ENCODE data around the gene TAF11. TPM values are rescaled to one million over a fixed set of nuclear protein-coding genes. Genes with fewer than 3 reads are reported as not detected.
"Not testable (repeated sequence)": the region's sequence is repeated elsewhere in the genome, so short reads cannot be mapped to it uniquely, and the experiment has no call there.

TAF11 gene
- 27.1 TPM for total RNA-seq

- H3K27ac ChIP-seq (ENCODE audit: low read depth, low read length): peak within 1 kb of the TSS; percentile 92
- peaks cover 7 to 28% (median 13%) of the 10 kb centered on the region in 3 donors for H3K4me1 ChIP-seq (ENCODE audit: control insufficient read depth in 3 of 3, insufficient read depth in 3 of 3, low read length in 3 of 3)
- no peaks in the 10 kb centered on the region for H3K9me3 ChIP-seq (ENCODE audit: control insufficient read depth in 3 of 3, low read length in 3 of 3)
Observed at GRCh38 chr6:34887753-34888513, at the start of gene TAF11. Gene TAF11, minus strand, starts transcription at chr6:34888042. Its CDS starts 85 bp downstream, at chr6:34887957.

GRCh38 chr6:34934516-34934915 is 46.7 kb upstream of the TAF11 start:
- H3K9ac ChIP-seq (ENCODE audit: low read depth in 1 of 3, low read length in 3 of 3): no peak overlapping the region
- no peak overlapping the region for H3K27ac ChIP-seq (ENCODE audit: low read depth, low read length)
- H3K4me1 ChIP-seq (ENCODE audit: control insufficient read depth in 3 of 3, insufficient read depth in 3 of 3, low read length in 3 of 3): peaks cover 0 to 15% (median 12%) of the 10 kb centered on the region in 3 donors
- no peaks in the 10 kb centered on the region for H3K9me3 ChIP-seq (ENCODE audit: control insufficient read depth in 3 of 3, low read length in 3 of 3)
- no peaks in the 10 kb centered on the region for H3K27me3 ChIP-seq (ENCODE audit: control insufficient read depth in 3 of 3, insufficient read depth in 3 of 3, low read length in 3 of 3)
- H3K4me3 ChIP-seq (ENCODE audit: low read length in 3 of 3): no peak overlapping the region
- no peaks in the 10 kb centered on the region for H3K36me3 ChIP-seq (ENCODE audit: control insufficient read depth in 3 of 3, insufficient read depth in 3 of 3, low read length in 3 of 3)

More at GRCh38 chr6:34887753-34888513, at the start of gene TAF11:
- Histone ChIP-seq H3K4me3 (ENCODE audit: low read length in 3 of 3) (peak within 1 kb of the TSS; percentile 90 to 100 (median 97)), H3K9ac (ENCODE audit: low read depth in 1 of 3, low read length in 3 of 3) (peak within 1 kb of the TSS; percentile 90 to 99 (median 96)), H3K36me3 (ENCODE audit: control insufficient read depth in 3 of 3, insufficient read depth in 3 of 3, low read length in 3 of 3) (peaks cover 0 to 8% (median 3%) of the 10 kb centered on the region in 3 donors), H3K27me3 (ENCODE audit: control insufficient read depth in 3 of 3, insufficient read depth in 3 of 3, low read length in 3 of 3) (no peaks in the 10 kb centered on the region)

GRCh38 chr6:34932202-34932601 is 44.4 kb upstream of the TAF11 start:
- peaks cover 0 to 15% (median 12%) of the 10 kb centered on the region in 3 donors for H3K4me1 ChIP-seq (ENCODE audit: control insufficient read depth in 3 of 3, insufficient read depth in 3 of 3, low read length in 3 of 3)
- H3K36me3 ChIP-seq (ENCODE audit: control insufficient read depth in 3 of 3, insufficient read depth in 3 of 3, low read length in 3 of 3); H3K27me3 ChIP-seq (ENCODE audit: control insufficient read depth in 3 of 3, insufficient read depth in 3 of 3, low read length in 3 of 3); H3K9me3 ChIP-seq (ENCODE audit: control insufficient read depth in 3 of 3, low read length in 3 of 3); H3K4me3 ChIP-seq (ENCODE audit: low read length in 3 of 3); H3K9ac ChIP-seq (ENCODE audit: low read depth in 1 of 3, low read length in 3 of 3); H3K27ac ChIP-seq (ENCODE audit: low read depth, low read length): not testable (repeated sequence)

DNA sequence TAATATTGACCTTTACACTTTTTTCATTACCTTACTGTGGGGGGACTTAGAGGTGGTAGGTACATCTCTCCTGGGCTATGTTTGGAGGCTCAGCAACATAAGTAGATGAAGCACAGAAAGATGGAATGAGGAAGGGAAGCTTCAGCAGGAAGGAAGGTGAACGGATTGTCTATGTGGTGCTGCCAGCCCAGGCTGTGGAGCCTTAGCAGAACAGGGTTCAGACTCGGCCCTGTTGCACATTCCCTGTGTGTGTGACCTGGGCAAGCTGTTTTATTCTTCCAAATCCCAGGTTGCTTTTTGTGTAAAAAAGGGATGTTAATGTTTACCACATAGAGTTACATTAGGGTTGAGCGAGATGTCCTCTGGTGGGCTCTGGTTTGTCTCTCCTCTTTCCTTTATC is 42.4 kb upstream of the TAF11 start:
- Histone ChIP-seq H3K4me1 (ENCODE audit: control insufficient read depth in 3 of 3, insufficient read depth in 3 of 3, low read length in 3 of 3) (peaks cover 0 to 13% (median 10%) of the 10 kb centered on the region in 3 donors), H3K27ac (ENCODE audit: low read depth, low read length) (no peak overlapping the region), H3K27me3 (ENCODE audit: control insufficient read depth in 3 of 3, insufficient read depth in 3 of 3, low read length in 3 of 3) (no peaks in the 10 kb centered on the region), H3K36me3 (ENCODE audit: control insufficient read depth in 3 of 3, insufficient read depth in 3 of 3, low read length in 3 of 3) (no peaks in the 10 kb centered on the region), H3K9me3 (ENCODE audit: control insufficient read depth in 3 of 3, low read length in 3 of 3) (no peaks in the 10 kb centered on the region), H3K4me3 (ENCODE audit: low read length in 3 of 3) (no peak overlapping the region), H3K9ac (ENCODE audit: low read depth in 1 of 3, low read length in 3 of 3) (no peak overlapping the region)

- Histone ChIP-seq H3K9ac (ENCODE audit: low read depth in 1 of 3, low read length in 3 of 3) (no peak overlapping the region), H3K9me3 (ENCODE audit: control insufficient read depth in 3 of 3, low read length in 3 of 3) (no peaks in the 10 kb centered on the region), H3K4me1 (ENCODE audit: control insufficient read depth in 3 of 3, insufficient read depth in 3 of 3, low read length in 3 of 3) (peaks cover 0 to 8% (median 2%) of the 10 kb centered on the region in 3 donors), H3K4me3 (ENCODE audit: low read length in 3 of 3) (no peak overlapping the region), H3K27ac (ENCODE audit: low read depth, low read length) (no peak overlapping the region), H3K27me3 (ENCODE audit: control insufficient read depth in 3 of 3, insufficient read depth in 3 of 3, low read length in 3 of 3) (no peaks in the 10 kb centered on the region), H3K36me3 (ENCODE audit: control insufficient read depth in 3 of 3, insufficient read depth in 3 of 3, low read length in 3 of 3) (no peaks in the 10 kb centered on the region)
Observed at GRCh38 chr6:34929241-34929978, 41.6 kb upstream of the TAF11 start.

DNA sequence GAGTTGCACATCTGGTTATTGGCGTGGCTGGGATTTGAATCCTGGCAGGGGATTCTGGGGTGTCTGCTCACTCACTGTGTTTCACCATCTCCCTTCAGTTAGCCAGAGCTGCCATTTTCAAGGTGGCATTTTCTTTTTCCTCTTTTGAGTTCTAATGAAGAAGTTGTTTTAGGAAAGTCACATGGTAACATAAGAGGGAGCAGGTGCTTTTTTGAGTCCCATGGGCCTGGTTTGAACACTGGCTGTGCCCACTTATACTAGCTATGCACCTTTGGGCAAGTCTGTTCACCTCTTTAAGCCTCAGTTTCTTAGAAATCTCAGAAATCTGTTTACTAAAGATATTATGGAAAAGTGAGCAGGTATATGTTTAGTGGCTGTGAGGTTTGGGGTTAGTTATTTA is 40.9 kb upstream of the TAF11 start:
- Histone ChIP-seq H3K27ac (ENCODE audit: low read depth, low read length) (no peak overlapping the region), H3K9me3 (ENCODE audit: control insufficient read depth in 3 of 3, low read length in 3 of 3) (no peaks in the 10 kb centered on the region)

DNA sequence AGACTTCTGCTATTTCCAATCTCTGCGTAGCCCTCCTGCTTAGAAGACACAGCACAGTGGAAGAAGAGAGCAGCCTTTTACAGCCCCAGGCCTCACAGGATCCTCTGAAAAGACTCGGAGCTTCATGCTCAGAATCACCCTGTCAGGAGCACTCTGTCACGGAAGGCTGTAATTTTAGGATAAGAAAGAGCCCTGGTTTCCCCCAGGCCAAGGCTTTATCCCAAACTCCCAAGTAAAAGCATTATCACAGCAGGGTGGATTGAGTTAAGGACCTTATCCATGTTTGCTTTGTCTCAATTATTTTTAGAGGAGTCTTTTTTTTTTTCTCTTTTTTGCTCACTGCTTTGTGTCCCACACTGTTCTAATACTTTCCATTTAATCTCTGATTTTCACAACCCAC is 40.4 kb upstream of the TAF11 start:
- H3K36me3 ChIP-seq (ENCODE audit: control insufficient read depth in 3 of 3, insufficient read depth in 3 of 3, low read length in 3 of 3): no peaks in the 10 kb centered on the region
- H3K4me3 ChIP-seq (ENCODE audit: low read length in 3 of 3): no peak overlapping the region
- peaks cover 0 to 6% (median 0%) of the 10 kb centered on the region in 3 donors for H3K4me1 ChIP-seq (ENCODE audit: control insufficient read depth in 3 of 3, insufficient read depth in 3 of 3, low read length in 3 of 3)
- H3K9ac ChIP-seq (ENCODE audit: low read depth in 1 of 3, low read length in 3 of 3): no peak overlapping the region
- no peaks in the 10 kb centered on the region for H3K27me3 ChIP-seq (ENCODE audit: control insufficient read depth in 3 of 3, insufficient read depth in 3 of 3, low read length in 3 of 3)
- H3K27ac ChIP-seq (ENCODE audit: low read depth, low read length): no peak overlapping the region
- no peaks in the 10 kb centered on the region for H3K9me3 ChIP-seq (ENCODE audit: control insufficient read depth in 3 of 3, low read length in 3 of 3)

More for the DNA sequence above, 40.9 kb upstream of the TAF11 start:
- H3K36me3 ChIP-seq (ENCODE audit: control insufficient read depth in 3 of 3, insufficient read depth in 3 of 3, low read length in 3 of 3): no peaks in the 10 kb centered on the region
- H3K4me1 ChIP-seq (ENCODE audit: control insufficient read depth in 3 of 3, insufficient read depth in 3 of 3, low read length in 3 of 3): peaks cover 0 to 6% (median 0%) of the 10 kb centered on the region in 3 donors
- H3K4me3 ChIP-seq (ENCODE audit: low read length in 3 of 3): no peak overlapping the region
- no peaks in the 10 kb centered on the region for H3K27me3 ChIP-seq (ENCODE audit: control insufficient read depth in 3 of 3, insufficient read depth in 3 of 3, low read length in 3 of 3)
- no peak overlapping the region for H3K9ac ChIP-seq (ENCODE audit: low read depth in 1 of 3, low read length in 3 of 3)

DNA sequence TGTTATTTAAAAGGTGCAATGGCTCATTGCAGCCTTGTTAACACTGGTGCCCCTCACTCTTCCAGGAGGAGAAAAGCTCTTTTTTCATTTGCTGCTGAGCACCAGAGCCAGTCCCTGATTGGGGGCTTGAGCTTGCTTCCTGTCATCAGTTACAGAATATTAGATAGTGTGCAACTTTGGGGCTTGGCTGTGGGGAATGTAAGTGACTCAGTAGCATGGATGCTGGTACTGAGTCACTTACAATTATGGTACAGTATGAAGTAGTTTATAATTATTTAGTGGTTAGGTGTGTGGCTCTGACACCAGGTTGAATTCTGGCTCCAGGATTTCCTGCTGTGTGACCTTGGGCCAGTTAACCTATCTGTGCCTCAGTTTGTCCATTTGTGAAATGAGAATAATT is 38.8 kb upstream of the TAF11 start:
- no peaks in the 10 kb centered on the region for H3K36me3 ChIP-seq (ENCODE audit: control insufficient read depth in 3 of 3, insufficient read depth in 3 of 3, low read length in 3 of 3)
- H3K27me3 ChIP-seq (ENCODE audit: control insufficient read depth in 3 of 3, insufficient read depth in 3 of 3, low read length in 3 of 3): no peaks in the 10 kb centered on the region
- no peak overlapping the region for H3K9ac ChIP-seq (ENCODE audit: low read depth in 1 of 3, low read length in 3 of 3)
- peaks cover 0 to 3% (median 0%) of the 10 kb centered on the region in 3 donors for H3K4me1 ChIP-seq (ENCODE audit: control insufficient read depth in 3 of 3, insufficient read depth in 3 of 3, low read length in 3 of 3)
- no peak overlapping the region for H3K27ac ChIP-seq (ENCODE audit: low read depth, low read length)
- no peaks in the 10 kb centered on the region for H3K9me3 ChIP-seq (ENCODE audit: control insufficient read depth in 3 of 3, low read length in 3 of 3)
- no peak overlapping the region for H3K4me3 ChIP-seq (ENCODE audit: low read length in 3 of 3)

GRCh38 chr6:34924831-34925625 is 37.2 kb upstream of the TAF11 start:
- no peak overlapping the region for H3K9ac ChIP-seq (ENCODE audit: low read depth in 1 of 3, low read length in 3 of 3)
- no peaks in the 10 kb centered on the region for H3K4me1 ChIP-seq (ENCODE audit: control insufficient read depth in 3 of 3, insufficient read depth in 3 of 3, low read length in 3 of 3)
- no peaks in the 10 kb centered on the region for H3K27me3 ChIP-seq (ENCODE audit: control insufficient read depth in 3 of 3, insufficient read depth in 3 of 3, low read length in 3 of 3)
- no peaks in the 10 kb centered on the region for H3K9me3 ChIP-seq (ENCODE audit: control insufficient read depth in 3 of 3, low read length in 3 of 3)
- no peak overlapping the region for H3K4me3 ChIP-seq (ENCODE audit: low read length in 3 of 3)
- H3K27ac ChIP-seq (ENCODE audit: low read depth, low read length): no peak overlapping the region
- H3K36me3 ChIP-seq (ENCODE audit: control insufficient read depth in 3 of 3, insufficient read depth in 3 of 3, low read length in 3 of 3): no peaks in the 10 kb centered on the region

Data from skeletal muscle tissue (tissue), 4 donors.